Osteocyte (in vitro differentiated cells): ENCODE results near the gene ASTN2. TPM values are rescaled to one million over a fixed set of nuclear protein-coding genes. Genes with fewer than 3 reads are reported as not detected.

Source experiments
- DNase-seq: peaks from one replicate; pipeline ENCODE4 v3.0.0; 2021; ENCODE audit warnings: mixed read lengths; ENCODE audit not compliant: unreplicated experiment; ENCODE audit errors: extremely low spot score
- H3K27ac Mint-ChIP-seq: one replicate; pipeline ENCODE4 v1.8.0; 2021; ENCODE audit warnings: mild to moderate bottlenecking, mixed read lengths; ENCODE audit not compliant: unreplicated experiment
- H3K27me3 Mint-ChIP-seq: one replicate; pipeline ENCODE4 v1.8.0; 2021; ENCODE audit warnings: mixed read lengths; ENCODE audit not compliant: unreplicated experiment
- H3K36me3 Mint-ChIP-seq: one replicate; pipeline ENCODE4 v1.8.0; 2021; ENCODE audit warnings: mixed read lengths; ENCODE audit not compliant: unreplicated experiment
- H3K4me1 Mint-ChIP-seq: one replicate; pipeline ENCODE4 v1.8.0; 2021; ENCODE audit warnings: mixed read lengths; ENCODE audit not compliant: unreplicated experiment
- H3K4me3 Mint-ChIP-seq: one replicate; pipeline ENCODE4 v1.8.0; 2021; ENCODE audit warnings: mild to moderate bottlenecking, moderate library complexity, mixed read lengths; ENCODE audit not compliant: unreplicated experiment
- H3K9me3 Mint-ChIP-seq: one replicate; pipeline ENCODE4 v1.8.0; 2021; ENCODE audit warnings: mixed read lengths; ENCODE audit not compliant: unreplicated experiment
- total RNA-seq: library from RNA; stranded (reverse); gene quantifications from 2 replicates; pipeline ENCODE4 v1.2.1, GENCODE V29; 2021
- TF ChIP-seq, protein P1 (sequence below): fragments of 200-600 bp; sonication (generic); IDR thresholded peaks from 2 replicates; pipeline ENCODE4 v1.5.0; 2021; ENCODE audit warnings: antibody characterized with exemption, mild to moderate bottlenecking, moderate library complexity

ASTN2 gene
- total RNA-seq, 1 donor from 2014 or later, result 2.3 TPM

GRCh38 chr9:117182046-117182445 is 232.8 kb downstream of the ASTN2 start:
- DNase-seq, result no peak
- TF ChIP-seq, protein P1, sequence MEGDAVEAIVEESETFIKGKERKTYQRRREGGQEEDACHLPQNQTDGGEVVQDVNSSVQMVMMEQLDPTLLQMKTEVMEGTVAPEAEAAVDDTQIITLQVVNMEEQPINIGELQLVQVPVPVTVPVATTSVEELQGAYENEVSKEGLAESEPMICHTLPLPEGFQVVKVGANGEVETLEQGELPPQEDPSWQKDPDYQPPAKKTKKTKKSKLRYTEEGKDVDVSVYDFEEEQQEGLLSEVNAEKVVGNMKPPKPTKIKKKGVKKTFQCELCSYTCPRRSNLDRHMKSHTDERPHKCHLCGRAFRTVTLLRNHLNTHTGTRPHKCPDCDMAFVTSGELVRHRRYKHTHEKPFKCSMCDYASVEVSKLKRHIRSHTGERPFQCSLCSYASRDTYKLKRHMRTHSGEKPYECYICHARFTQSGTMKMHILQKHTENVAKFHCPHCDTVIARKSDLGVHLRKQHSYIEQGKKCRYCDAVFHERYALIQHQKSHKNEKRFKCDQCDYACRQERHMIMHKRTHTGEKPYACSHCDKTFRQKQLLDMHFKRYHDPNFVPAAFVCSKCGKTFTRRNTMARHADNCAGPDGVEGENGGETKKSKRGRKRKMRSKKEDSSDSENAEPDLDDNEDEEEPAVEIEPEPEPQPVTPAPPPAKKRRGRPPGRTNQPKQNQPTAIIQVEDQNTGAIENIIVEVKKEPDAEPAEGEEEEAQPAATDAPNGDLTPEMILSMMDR, result no peak
- Mint-ChIP-seq H3K4me1 (no peaks in the 10 kb centered on the region), H3K9me3 (peaks cover 19% of the 10 kb centered on the region), H3K4me3 (no peak overlapping the region), H3K36me3 (no peaks in the 10 kb centered on the region), H3K27ac (no peak overlapping the region), H3K27me3 (no peaks in the 10 kb centered on the region)

DNA sequence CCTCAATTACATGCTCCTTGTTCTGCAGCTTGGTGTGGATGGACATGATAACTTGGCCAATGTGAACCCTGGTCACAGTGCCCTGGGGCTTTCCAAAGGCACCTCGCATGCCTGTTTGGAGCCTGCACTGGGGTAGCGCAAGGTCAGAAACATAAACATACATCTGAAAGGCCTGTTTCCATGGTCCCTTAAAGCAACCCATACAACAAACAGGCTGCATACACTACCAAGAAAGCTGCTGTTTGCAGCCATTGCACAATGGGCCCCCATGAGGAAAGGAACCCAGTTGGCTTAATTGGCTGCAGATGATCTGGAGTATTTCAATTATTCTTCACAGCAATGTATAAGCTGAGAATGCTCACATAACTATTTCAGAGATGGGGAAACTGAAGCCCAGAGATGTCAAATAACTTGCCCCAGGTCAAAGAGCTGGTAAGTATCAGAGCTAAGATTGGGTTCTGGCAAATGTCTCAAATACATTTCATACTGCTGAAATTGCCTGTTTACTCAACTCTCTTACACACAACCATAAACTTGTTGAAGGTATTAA is 233.9 kb downstream of the ASTN2 start:
- TF ChIP-seq, protein P1, result no peak
- no peaks in the 10 kb centered on the region for H3K4me1 Mint-ChIP-seq
- no peaks in the 10 kb centered on the region for H3K36me3 Mint-ChIP-seq
- H3K27me3 Mint-ChIP-seq, result no peaks in the 10 kb centered on the region
- DNase-seq, result no peak
- H3K27ac Mint-ChIP-seq, result no peak overlapping the region
- peaks cover 19% of the 10 kb centered on the region for H3K9me3 Mint-ChIP-seq
- H3K4me3 Mint-ChIP-seq, result no peak overlapping the region

DNA sequence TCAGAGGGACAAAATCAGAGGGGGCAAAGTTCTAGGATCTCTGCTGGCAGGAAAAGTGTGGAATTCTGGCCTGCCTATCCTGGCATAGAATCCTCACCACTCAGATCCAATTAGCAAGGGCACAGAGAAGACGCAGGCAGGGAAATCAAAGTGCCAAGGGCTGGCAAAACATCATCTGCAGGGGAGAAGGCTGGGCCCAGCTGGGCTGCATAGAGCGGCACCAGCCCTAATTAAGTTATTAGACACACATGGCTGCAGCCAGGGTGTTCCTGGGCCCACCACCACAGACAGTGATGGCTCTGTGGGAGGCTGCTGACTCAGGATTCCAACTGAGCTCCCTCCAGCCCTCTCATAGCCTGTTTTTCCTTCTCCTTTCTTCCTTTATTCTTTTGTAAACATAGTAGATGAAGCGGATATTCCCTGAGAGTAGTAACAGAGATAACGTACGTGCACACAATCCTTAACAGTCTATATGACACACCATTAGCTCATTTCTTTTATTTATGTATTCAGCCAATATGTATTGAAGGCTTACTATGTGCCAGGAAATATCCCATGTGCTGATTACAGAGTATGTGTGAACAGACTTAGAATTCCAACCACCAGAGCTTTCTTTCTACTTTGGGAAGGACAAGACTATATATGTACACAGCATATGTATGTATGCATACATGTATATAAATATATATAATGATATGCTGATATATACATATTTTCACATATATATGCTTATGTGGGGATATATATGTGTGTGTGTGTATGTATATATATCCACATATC is 236.1 kb downstream of the ASTN2 start:
- Mint-ChIP-seq H3K27me3 (peaks cover 4% of the 10 kb centered on the region), H3K27ac (no peak overlapping the region), H3K4me1 (no peaks in the 10 kb centered on the region)

DNA sequence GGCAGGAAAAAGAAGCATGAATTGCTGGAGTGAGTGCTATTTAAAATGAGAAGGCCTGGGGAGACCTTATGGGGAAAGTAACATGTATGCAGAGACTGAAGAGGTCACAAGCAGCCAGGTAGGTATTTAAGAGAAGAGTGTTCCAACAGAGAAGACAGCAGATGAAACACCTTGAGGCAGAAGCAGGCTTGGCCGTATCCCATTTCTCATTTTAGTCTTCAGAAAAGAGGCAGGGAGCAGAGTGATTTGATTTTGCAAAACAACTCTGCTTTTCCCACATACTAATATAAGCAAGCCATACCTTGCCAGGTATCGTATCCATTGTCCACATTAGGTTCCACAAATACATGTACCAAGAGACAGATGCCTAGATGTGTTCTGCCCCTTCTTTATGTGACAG is 244.3 kb downstream of the ASTN2 start:
- no peak for DNase-seq
- TF ChIP-seq, protein P1, result no peak
- Mint-ChIP-seq H3K27ac (no peak overlapping the region), H3K4me3 (no peak overlapping the region), H3K9me3 (no peaks in the 10 kb centered on the region), H3K27me3 (peaks cover 6% of the 10 kb centered on the region), H3K4me1 (no peaks in the 10 kb centered on the region), H3K36me3 (no peaks in the 10 kb centered on the region)

More for the DNA sequence above, 236.1 kb downstream of the ASTN2 start:
- H3K4me3 Mint-ChIP-seq, result no peak overlapping the region
- TF ChIP-seq, protein P1, result no peak
- DNase-seq, result no peak
- H3K36me3 Mint-ChIP-seq, result no peaks in the 10 kb centered on the region
- H3K9me3 Mint-ChIP-seq, result peaks cover 11% of the 10 kb centered on the region

DNA sequence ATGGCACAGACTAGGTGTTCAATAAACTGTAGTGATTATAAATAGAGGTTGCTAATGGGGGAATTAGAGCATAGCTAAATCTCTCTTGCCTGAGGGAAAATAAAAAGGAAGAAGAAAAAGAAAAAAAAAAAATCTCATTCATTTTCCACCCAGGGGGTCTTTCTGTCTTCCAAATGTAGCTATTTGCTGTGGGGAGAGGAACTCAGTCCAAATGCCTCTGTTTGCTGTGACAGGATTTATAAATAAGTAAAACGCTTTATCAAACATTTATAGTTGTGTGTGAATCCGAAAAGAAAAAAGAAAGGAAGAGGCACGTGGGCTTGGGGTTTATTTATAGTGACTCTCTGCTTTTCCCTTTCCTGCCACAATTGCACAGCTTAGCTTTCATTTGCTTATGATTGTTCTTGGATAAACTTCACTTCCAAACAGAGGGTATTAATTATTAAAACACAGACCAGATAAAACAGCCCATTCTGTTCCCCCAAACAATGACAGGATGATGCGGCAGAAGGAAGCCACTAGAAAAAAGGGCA is 245.7 kb downstream of the ASTN2 start:
- no peak for DNase-seq
- TF ChIP-seq, protein P1, result no peak
- peaks cover 3% of the 10 kb centered on the region for H3K27me3 Mint-ChIP-seq
- H3K4me3 Mint-ChIP-seq, result no peak overlapping the region
- no peaks in the 10 kb centered on the region for H3K9me3 Mint-ChIP-seq
- H3K27ac Mint-ChIP-seq, result no peak overlapping the region
- H3K4me1 Mint-ChIP-seq, result no peaks in the 10 kb centered on the region
- no peaks in the 10 kb centered on the region for H3K36me3 Mint-ChIP-seq
